Hepatocyte (in vitro differentiated cells): Measurements from ENCODE around the gene FLAD1.

Experiments used
- CTCF ChIP-seq: fragments of 200-600 bp; sonication (generic); IDR thresholded peaks from 2 replicates; pipeline ENCODE4 v1.5.1; 2016; ENCODE audit warnings: antibody characterized with exemption, mild to moderate bottlenecking; ENCODE audit not compliant: poor library complexity
- EZH2 ChIP-seq: fragments of 200-600 bp; sonication (generic); IDR thresholded peaks from 2 replicates; pipeline ENCODE4 v1.6.1; 2016; ENCODE audit warnings: antibody characterized with exemption, mild to moderate bottlenecking, borderline replicate concordance

GRCh38 chr1:155037043-155037442 is 53.9 kb downstream of the FLAD1 start:
- TF ChIP-seq CTCF (no peak), EZH2 (no peak)
